GM12878 (cell line): ENCODE data around the gene YPEL2.

Experiments
- HDGF ChIP-seq: fragments of 450-650 bp; IDR thresholded peaks from 2 replicates; pipeline ENCODE4 v1.6.1; 2016; ENCODE audit warnings: antibody characterized with exemption
- POLR2AphosphoS5 ChIP-seq: IDR thresholded peaks from 2 replicates; pipeline ENCODE4 v1.6.1; 2011; ENCODE audit warnings: mild to moderate bottlenecking, low read length, inconsistent platforms
- TF ChIP-seq, protein P1 (sequence below), 3 experiments: IDR thresholded peaks in 2 of 3; conservative IDR thresholded peaks in 1 of 3; 2 replicates each; pipeline ENCODE4 v1.5.1; 2011; ENCODE audit warnings: low read depth in 3 of 3, low read length in 3 of 3, mild to moderate bottlenecking in 3 of 3, control low read depth in 2 of 3, moderate library complexity in 2 of 3, inconsistent platforms in 1 of 3, mixed read lengths in 1 of 3; ENCODE audit not compliant: control insufficient read depth in 2 of 3, insufficient read depth in 1 of 3; ENCODE audit errors: extremely low read depth in 1 of 3

GRCh38 chr17:59389066-59389465, 57.6 kb downstream of the YPEL2 start:
- TF ChIP-seq, protein P1, sequence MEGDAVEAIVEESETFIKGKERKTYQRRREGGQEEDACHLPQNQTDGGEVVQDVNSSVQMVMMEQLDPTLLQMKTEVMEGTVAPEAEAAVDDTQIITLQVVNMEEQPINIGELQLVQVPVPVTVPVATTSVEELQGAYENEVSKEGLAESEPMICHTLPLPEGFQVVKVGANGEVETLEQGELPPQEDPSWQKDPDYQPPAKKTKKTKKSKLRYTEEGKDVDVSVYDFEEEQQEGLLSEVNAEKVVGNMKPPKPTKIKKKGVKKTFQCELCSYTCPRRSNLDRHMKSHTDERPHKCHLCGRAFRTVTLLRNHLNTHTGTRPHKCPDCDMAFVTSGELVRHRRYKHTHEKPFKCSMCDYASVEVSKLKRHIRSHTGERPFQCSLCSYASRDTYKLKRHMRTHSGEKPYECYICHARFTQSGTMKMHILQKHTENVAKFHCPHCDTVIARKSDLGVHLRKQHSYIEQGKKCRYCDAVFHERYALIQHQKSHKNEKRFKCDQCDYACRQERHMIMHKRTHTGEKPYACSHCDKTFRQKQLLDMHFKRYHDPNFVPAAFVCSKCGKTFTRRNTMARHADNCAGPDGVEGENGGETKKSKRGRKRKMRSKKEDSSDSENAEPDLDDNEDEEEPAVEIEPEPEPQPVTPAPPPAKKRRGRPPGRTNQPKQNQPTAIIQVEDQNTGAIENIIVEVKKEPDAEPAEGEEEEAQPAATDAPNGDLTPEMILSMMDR (IDR thresholded peaks at IDR 0.05 in 2 of 3, conservative IDR thresholded peaks at IDR 0.05 in 1 of 3; ENCODE audit: control insufficient read depth in 2 of 3, extremely low read depth in 1 of 3, insufficient read depth in 1 of 3, low read depth in 3 of 3, low read length in 3 of 3): no peak
- no peak for TF ChIP-seq HDGF
- TF ChIP-seq POLR2AphosphoS5: no peak
